DND-41 (cell line): ENCODE measurements around the gene AKAP5.

Experiments
- ATAC-seq: fragments of 200-7000 bp; cut with Tn5 transposase; 3 replicates; pipeline ENCODE4 v1.9.1; 2021; ENCODE audit warnings: low read depth; ENCODE audit not compliant: insufficient read depth
- DNase-seq: peaks from one replicate; pipeline ENCODE4 v3.0.0-alpha.2; 2020
- H2AFZ ChIP-seq: 2 replicates; pipeline ENCODE4 v1.6.0; 2012; ENCODE audit warnings: low read depth, low read length
- H3K27ac ChIP-seq: 2 replicates; pipeline ENCODE4 v1.5.1; 2012; ENCODE audit warnings: low read length, inconsistent platforms
- H3K27me3 ChIP-seq: fragments of 200-600 bp; sonication (generic); 2 replicates; pipeline ENCODE4 v1.6.0; 2012; ENCODE audit warnings: low read length, mild to moderate bottlenecking, inconsistent platforms; ENCODE audit not compliant: insufficient read depth, poor library complexity
- H3K36me3 ChIP-seq: 2 replicates; pipeline ENCODE4 v1.5.1; 2012; ENCODE audit warnings: low read length, inconsistent platforms; ENCODE audit not compliant: insufficient read depth
- H3K4me1 ChIP-seq: 2 replicates; pipeline ENCODE4 v1.5.1; 2012; ENCODE audit warnings: mild to moderate bottlenecking, low read length; ENCODE audit not compliant: insufficient read depth
- H3K4me2 ChIP-seq: 2 replicates; pipeline ENCODE4 v1.6.0; 2012; ENCODE audit warnings: mild to moderate bottlenecking, moderate library complexity, low read length, inconsistent platforms; ENCODE audit not compliant: insufficient read depth
- H3K4me3 ChIP-seq, 2 experiments: fragments of 200-600 bp in 1 of 2; shearing (Covaris generic) in 1 of 2; 2 replicates each; pipeline ENCODE4 v1.5.1; 2012 to 2016; ENCODE audit warnings: inconsistent platforms in 2 of 2, low read length in 2 of 2, mild to moderate bottlenecking in 2 of 2, low read depth in 1 of 2, moderate library complexity in 1 of 2
- H3K79me2 ChIP-seq: 2 replicates; pipeline ENCODE4 v1.6.0; 2012; ENCODE audit warnings: low read length, inconsistent platforms; ENCODE audit not compliant: insufficient read depth
- H3K9ac ChIP-seq: 2 replicates; pipeline ENCODE4 v1.6.0; 2012; ENCODE audit warnings: low read depth, mild to moderate bottlenecking, inconsistent platforms, low read length, moderate library complexity
- H3K9me3 ChIP-seq: 2 replicates; pipeline ENCODE4 v1.5.1; 2012; ENCODE audit warnings: low read length, moderate library complexity, mild to moderate bottlenecking, inconsistent platforms; ENCODE audit not compliant: insufficient read depth, severe bottlenecking
- H4K20me1 ChIP-seq: 2 replicates; pipeline ENCODE4 v1.6.0; 2012; ENCODE audit warnings: low read length; ENCODE audit not compliant: insufficient read depth
- CTCF ChIP-seq: IDR thresholded peaks from 2 replicates; pipeline ENCODE4 v1.5.1; 2012; ENCODE audit warnings: borderline replicate concordance, low read length, moderate library complexity, mild to moderate bottlenecking; ENCODE audit not compliant: poor library complexity, severe bottlenecking; ENCODE audit errors: extremely low read depth
- EZH2 ChIP-seq: IDR thresholded peaks from 3 replicates; pipeline ENCODE4 v1.6.1; 2012; ENCODE audit warnings: borderline replicate concordance, low read depth, mild to moderate bottlenecking, moderate library complexity, low read length, inconsistent platforms; ENCODE audit not compliant: severe bottlenecking

The AKAP5 gene

GRCh38 chr14:64495252-64495651 is 30.0 kb downstream of the AKAP5 start:
- Histone ChIP-seq H2AFZ (no peak overlapping the region), H3K9ac (no peak overlapping the region), H3K4me2 (no peak overlapping the region), H3K27me3 (no peaks in the 10 kb centered on the region), H3K27ac (no peak overlapping the region; the same call in 1 of the 2 replicates), H3K36me3 (peaks cover 45% of the 10 kb centered on the region), H3K4me3 (no peak overlapping the region), H3K4me1 (peaks cover 12% of the 10 kb centered on the region), H3K79me2 (peaks cover 81% of the 10 kb centered on the region), H4K20me1 (peaks cover 4% of the 10 kb centered on the region; the same call in 1 of the 2 replicates), H3K9me3 (no peaks in the 10 kb centered on the region)
- TF ChIP-seq EZH2 (no peak), CTCF (no peak)
- no peak for ATAC-seq
- no peak for DNase-seq

DNA sequence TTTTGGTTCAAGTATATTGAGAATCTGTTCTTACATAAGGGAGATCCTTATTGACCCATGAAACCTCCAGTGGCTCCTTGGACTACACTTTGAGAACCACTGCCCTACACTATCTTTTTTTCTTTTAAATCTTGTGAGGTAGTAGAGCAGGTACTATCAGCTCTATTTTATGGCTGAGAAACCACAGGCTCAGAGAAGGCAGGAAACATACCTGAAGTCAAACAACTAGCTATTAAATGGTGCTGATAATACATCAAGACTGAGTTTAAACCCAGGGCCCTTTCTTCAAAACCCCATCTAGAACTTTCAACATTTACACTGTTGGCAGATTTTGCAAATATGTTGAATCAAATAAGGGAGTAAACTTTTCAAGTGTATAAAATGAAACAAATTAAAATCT is 31.5 kb downstream of the AKAP5 start:
- H3K36me3 ChIP-seq, result peaks cover 30% of the 10 kb centered on the region
- no peaks in the 10 kb centered on the region for H3K9me3 ChIP-seq
- no peak overlapping the region for H3K4me2 ChIP-seq
- no peaks in the 10 kb centered on the region for H3K27me3 ChIP-seq
- DNase-seq, result no peak
- no peak for TF ChIP-seq CTCF
- TF ChIP-seq EZH2, result no peak
- no peak overlapping the region for H3K4me3 ChIP-seq
- H3K27ac ChIP-seq, result no peak overlapping the region
- no peak overlapping the region for H2AFZ ChIP-seq
- peaks cover 7% of the 10 kb centered on the region for H4K20me1 ChIP-seq
- H3K9ac ChIP-seq, result no peak overlapping the region
- ATAC-seq, result no peak
- H3K4me1 ChIP-seq, result peaks cover 27% of the 10 kb centered on the region
- peaks cover 81% of the 10 kb centered on the region for H3K79me2 ChIP-seq

DNA sequence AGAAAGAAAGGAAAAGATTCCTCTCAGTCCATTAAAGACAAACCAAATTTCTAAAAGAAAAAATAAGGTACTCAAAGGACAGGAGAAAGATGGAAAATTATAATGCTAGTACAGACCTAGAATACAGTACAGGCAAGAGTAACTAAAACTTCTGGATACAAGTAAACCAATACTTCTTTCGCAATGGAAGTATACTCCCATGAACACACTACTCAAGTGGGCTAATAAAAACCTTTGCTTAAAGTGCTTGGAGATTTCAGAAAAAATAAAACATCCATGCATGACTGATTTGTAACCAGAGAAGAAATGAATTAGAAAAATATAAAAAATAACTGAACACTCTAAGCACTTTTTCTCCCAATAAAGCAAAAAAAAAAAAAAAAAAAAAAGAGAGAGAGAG is 34.8 kb downstream of the AKAP5 start:
- no peak for ATAC-seq
- TF ChIP-seq CTCF (no peak), EZH2 (no peak)
- Histone ChIP-seq H3K4me1 (peaks cover 39% of the 10 kb centered on the region), H3K79me2 (peaks cover 87% of the 10 kb centered on the region), H4K20me1 (peaks cover 7% of the 10 kb centered on the region), H3K9me3 (no peaks in the 10 kb centered on the region), H3K4me3 (no peak overlapping the region), H2AFZ (no peak overlapping the region), H3K4me2 (peak overlapping the region; percentile 81), H3K27me3 (no peaks in the 10 kb centered on the region), H3K36me3 (peaks cover 18% of the 10 kb centered on the region), H3K27ac (peak overlapping the region; percentile 70), H3K9ac (peak overlapping the region; percentile 98)
- no peak for DNase-seq
